HG02623 (cell line): ENCODE results near the gene STK17A.
"Not testable (repeated sequence)": the region's sequence is repeated elsewhere in the genome, so short reads cannot be mapped to it uniquely, and the experiment has no call there.

Source experiments
- ATAC-seq: cut with Tn5 transposase; IDR thresholded peaks from one replicate; pipeline ENCODE4 v1.9.1; 2021; ENCODE audit warnings: moderate library complexity; ENCODE audit not compliant: unreplicated experiment

The STK17A gene

DNA sequence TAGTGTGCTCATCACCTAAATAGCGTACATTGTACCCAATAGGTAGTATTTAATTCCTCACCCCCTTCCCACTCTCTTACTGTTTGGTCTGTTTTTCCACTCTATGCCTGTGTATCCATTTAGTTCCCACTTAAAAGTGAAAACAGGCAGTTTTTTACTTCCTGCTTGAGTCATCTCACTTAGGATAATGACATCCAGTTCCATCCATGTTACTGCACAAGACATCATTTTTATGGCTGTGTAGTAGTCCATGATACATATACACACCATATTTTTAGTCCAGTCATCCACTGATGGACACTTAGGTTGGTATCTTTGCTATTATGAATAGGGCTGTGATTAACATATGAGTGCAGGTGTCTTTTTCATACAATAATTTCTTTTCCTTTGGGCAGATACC is 10.1 kb downstream of the STK17A start:
- no peak for ATAC-seq

DNA sequence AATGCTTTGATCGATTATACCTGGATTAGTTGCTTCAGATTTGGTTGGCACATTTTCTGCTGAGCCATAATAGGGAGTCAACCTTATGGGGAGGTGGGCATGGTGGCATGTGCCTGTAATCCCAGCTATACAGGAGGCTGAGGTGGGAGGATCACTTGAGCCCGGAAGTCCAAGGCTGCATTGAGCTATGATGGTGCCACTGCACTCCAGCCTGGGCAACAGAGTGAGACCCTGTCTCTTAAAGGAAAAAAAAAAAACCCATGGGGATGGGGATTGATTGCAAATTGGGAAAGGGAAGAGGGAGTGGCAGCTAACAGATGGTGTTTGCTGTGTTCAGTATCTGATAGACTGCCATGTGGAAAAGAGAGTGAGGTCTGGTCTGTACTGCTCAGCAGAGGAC is 11.1 kb downstream of the STK17A start:
- ATAC-seq = no peak

GRCh38 chr7:43596426-43596825 is 13.5 kb downstream of the STK17A start:
- ATAC-seq = not testable (repeated sequence)

DNA sequence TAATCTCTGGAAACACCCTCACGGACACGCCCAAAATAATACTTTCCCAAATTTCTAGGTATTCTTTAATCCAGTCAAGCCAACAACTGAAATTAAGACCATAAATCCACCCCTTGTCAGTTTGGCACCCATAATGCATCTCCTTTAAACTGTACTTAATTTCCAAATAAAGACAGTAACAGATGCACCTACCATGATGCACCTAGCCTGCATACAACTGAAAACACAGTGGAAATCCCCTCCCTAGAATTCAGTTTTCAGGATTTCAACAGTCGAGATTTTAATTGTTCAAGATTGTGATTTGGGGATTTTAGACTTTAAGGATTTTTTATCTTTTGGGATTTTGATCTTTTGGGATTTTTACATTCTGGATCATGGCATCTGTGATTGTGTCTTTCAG is 17.1 kb downstream of the STK17A start:
- ATAC-seq = no peak

DNA sequence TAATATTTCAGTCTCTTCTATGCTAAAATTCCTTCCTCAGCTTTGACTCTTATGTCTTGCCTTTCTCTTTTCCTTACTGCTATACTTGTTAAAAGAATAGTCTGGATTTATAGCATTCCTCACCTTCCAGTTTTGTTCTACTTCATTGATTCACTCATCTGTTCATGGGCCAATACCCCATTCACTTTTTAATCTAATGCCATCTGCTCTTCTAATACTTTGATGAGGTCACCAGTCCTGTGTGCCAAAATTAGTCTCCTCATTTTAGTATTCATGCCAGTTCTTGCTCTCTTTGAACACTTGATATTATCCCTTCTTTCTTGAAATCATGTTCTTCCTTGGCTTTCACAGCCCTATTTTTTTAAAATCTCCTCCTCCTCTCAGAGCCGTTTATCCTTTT is 19.3 kb downstream of the STK17A start:
- ATAC-seq = no peak

GRCh38 chr7:43604251-43604650 is 21.3 kb downstream of the STK17A start:
- ATAC-seq = no peak

GRCh38 chr7:43609097-43609496 is 26.2 kb downstream of the STK17A start:
- ATAC-seq = no peak

DNA sequence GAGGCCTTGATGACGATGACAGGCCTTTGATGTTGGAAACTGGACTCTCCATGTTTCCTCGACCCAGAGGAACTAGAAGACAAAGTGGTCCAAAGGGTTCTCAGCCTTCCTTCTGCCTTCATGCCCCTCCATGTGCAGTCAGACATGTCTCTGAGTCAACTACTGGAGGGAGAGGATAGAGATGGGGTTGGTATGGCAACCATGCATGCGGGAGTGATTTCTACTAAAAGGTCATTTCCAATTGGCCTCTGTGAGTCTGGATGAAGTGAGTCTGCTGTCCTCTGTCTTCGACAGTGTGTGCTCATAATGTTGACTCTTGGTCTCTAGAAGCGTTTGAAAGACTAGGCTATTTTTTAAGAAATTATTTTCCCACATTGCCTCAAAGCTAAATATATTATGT is 29.2 kb downstream of the STK17A start:
- ATAC-seq = no peak

DNA sequence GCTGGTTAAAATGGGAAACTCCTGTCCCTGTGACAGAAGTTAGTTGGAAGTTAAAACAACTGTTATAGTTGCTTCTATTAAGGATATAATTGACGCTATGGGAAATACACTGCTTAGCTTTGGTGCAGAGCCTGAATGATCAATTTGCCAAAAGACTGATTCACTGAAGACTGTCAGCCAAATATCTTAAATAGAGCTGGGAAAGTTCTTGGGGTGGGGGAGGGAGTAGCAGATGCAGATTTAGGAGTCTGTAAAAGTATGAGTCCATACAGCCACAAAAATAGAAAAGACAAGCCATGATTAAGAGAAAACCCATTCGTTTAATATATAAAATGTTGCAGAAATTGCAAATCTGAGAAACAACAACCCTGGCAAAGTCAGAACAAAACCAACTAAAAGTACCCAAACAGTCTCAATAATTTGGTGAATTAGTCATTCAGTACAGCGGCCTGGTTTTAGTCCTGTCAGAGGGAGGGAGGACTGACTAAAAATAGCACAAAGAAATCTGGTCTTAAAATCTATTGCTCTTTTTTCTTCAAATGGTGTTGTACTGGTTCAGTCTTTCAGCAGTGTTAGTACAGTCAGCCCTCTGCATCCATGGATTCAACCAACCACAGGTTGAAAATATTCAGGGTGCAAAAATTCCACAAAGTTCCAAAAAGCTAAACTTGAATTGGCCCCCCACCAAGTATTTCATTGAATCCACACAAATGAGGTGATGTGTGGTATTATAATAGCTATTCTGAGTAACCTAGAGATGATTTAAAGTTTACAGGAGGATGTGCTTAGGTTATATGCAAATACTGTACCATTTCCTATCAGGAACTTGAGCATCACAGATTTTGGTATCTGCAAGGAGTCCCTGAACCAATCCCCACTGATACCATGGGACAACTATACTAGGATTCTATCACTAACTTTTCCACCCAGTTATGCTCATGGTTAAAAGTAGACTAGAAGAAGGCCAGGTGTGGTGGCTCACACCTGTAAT is 30.0 kb downstream of the STK17A start:
- peak; percentile 65 for ATAC-seq

- ATAC-seq = no peak
Observed at GRCh38 chr7:43615558-43616145, 32.7 kb downstream of the STK17A start.

DNA sequence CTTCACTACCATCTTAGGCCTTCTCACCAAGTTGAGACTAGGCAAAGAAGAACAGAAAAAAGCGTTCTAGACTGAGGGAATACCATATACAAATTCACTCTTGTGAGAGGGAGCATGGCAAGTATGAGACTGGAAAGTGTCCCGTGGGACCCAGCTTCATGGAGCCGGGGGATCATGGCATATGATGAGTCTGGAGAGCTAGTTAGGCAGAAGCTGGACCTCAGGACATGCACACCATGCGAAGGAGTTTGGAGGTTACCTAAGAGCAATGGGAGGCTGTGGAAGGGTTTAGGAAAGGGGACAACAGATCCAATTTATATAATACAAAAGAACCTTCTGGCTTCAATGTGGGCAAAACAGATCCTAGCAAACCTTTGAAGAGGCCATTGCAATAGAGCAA is 34.1 kb downstream of the STK17A start:
- no peak for ATAC-seq

DNA sequence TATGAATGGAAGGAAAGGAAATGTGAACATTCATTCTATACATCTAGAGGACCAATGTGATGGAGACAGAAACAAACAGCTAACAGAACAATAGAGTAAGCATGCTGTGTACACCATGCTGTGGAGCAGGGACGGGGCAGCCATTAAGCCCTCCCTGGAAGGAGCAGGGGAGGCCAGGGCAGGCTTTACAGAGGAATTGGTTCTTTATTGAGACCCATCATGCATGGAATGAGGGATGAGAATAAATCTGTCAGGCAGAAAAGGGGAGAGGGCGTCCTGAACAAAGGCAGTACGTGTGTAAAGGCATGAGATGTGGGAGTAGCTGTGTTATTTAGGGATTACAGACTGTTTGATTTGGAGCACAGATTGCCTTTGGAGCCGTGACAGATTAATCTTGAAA is 35.2 kb downstream of the STK17A start:
- ATAC-seq = no peak

DNA sequence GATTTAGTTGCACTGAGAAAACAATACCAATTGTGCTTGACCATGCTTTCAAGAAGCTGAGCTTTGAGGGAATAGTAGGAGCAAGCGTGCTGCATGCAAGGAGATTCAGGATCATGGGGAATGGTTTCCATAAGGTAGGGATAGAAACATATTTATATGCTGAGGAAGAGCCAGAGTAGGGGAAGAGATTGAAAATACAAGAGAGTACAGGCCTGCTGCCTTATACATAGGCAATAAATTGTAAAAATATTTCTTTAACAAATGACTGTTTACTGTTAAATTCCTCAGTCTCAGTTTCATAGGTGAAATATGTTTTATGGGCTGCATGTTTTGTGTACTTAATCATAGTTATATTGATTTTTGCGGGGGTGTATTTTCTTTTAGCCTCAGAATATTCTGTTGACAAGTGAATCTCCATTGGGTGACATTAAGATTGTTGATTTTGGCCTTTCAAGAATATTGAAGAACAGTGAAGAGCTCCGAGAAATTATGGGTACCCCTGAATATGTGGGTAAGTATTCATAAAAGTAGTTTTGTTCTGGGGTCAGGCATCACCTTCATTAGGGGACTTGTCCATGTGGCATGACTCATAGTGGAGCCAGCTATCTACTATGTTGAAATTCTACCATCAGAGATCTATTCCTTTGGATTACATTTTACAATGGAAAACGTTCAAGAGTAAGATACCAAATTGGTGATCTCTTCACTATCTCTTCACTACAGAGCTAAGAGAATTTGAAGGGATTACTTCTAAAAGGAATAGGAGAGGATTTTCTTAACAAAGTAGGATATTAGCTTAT is 36.5 kb downstream of the STK17A start:
- ATAC-seq = no peak

GRCh38 chr7:43621729-43622448 is 39.0 kb downstream of the STK17A start:
- ATAC-seq = no peak

DNA sequence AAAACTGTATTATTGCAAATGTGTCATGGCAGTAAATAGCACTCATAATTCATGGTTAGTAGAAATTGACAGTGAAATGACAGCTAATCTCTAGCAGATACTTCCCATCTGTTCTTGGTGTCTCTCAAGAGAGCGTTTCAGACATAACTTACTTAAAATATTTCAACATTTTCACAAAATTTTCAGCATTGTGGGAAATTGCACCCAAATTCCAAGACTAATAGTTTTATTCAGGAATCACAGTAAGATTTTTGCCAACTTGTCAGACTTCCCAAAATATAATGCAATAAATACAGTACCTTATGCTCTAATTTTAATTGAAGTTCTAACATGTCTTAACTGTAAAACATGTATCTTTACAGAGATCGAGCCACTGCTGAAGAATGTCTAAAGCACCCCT is 41.2 kb downstream of the STK17A start:
- ATAC-seq = no peak

DNA sequence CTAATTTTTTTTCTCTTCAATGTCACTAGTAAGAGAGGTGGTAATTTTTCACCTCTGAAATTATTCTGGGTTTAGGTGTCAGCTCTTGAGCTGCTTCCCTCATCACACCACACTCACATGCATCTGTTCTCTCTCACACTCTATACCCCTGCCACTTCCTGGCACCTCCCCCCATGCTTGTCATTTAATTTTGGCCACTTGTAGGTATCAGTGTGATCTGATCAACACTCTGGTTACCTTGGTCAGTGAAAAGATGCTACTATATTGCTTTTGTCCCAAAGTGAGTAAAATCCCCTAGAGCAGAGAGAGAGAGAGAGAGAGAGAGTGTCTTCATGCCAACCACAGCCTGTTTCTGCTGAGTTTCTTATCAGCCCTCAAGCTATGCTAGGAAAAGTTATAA is 42.5 kb downstream of the STK17A start:
- ATAC-seq = no peak

DNA sequence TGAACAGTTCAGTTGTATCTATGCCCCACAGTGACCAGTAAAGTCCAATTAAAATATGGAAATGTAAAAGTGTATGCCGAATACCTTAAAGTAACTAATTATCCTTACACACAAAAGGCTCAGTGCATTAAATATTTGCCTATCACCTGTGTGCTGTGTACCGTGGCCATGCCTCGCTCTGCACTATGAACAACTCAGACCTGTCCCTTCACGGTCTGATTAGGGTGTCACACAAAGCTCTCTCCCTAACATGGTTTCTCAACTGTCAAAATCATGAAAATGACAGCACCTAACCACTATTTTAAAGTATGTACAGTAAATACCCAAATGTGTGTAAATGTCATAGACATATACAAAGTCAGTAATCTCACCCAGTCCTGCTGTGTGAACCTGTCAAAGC is 43.1 kb downstream of the STK17A start:
- no peak for ATAC-seq

GRCh38 chr7:43626695-43627094 is 43.8 kb downstream of the STK17A start:
- no peak for ATAC-seq

- not testable (repeated sequence) for ATAC-seq
Observed at GRCh38 chr7:43627798-43628197, 44.9 kb downstream of the STK17A start.

DNA sequence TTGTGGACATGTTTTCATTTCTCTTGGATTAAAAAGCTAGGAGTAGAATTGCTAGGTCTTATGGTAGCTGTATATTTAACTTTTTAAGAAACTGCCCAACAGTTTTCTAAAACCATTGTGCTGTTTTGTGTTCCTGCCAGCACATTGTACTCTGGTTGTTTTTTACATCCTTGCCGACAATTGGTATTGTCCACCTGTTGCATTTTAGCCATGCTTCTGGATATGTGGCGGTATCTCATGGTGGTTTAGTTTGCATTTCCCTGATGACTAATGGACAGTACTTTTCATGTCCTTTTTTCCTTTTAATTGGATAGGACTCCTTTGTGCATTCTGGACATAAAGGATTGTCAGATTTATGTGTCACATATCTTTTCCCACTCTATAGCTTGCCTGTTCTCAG is 45.5 kb downstream of the STK17A start:
- ATAC-seq = no peak

DNA sequence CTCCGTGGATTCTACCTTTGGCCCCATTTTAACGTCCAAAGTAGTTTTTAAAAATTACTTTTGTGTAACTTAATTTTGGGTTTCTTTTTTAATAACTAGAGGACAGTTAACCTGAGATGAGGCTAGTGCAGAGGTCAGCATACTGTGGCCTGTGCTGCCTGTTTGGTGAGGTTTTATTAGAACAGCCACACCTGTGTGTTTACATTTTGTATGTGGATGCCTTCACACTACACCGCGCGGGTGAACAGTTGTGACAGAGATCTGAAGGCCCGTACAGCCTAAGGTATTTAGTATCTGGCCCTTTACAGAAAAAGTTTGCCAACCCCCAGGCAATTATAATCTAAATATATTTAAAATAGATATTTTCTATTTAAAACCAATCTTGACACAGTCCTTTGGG is 46.9 kb downstream of the STK17A start:
- ATAC-seq = no peak
